ENCODE measurements around the gene DNAH5.

- no peak for TF ChIP-seq CTCF (optimal IDR thresholded peaks at IDR 0.05 in 1 of 3, IDR thresholded peaks at IDR 0.05 in 1 of 3, conservative IDR thresholded peaks at IDR 0.05 in 1 of 3; ENCODE audit: extremely low read depth in 1 of 3, insufficient read depth in 2 of 3, low read length in 3 of 3)
- TF ChIP-seq EZH2 (IDR thresholded peaks at IDR 0.05; ENCODE audit: low read length), result no peak
Measured at GRCh38 chr5:13865312-13865711, 79.2 kb downstream of the DNAH5 start.
